GM21528 (cell line): ENCODE measurements around the gene TAS1R3.

Experiments used
- ATAC-seq: cut with Tn5 transposase; IDR thresholded peaks from one replicate; pipeline ENCODE4 v1.9.1; 2021; ENCODE audit warnings: mild to moderate bottlenecking, moderate library complexity; ENCODE audit not compliant: unreplicated experiment, low FRiP score

Gene TAS1R3

DNA sequence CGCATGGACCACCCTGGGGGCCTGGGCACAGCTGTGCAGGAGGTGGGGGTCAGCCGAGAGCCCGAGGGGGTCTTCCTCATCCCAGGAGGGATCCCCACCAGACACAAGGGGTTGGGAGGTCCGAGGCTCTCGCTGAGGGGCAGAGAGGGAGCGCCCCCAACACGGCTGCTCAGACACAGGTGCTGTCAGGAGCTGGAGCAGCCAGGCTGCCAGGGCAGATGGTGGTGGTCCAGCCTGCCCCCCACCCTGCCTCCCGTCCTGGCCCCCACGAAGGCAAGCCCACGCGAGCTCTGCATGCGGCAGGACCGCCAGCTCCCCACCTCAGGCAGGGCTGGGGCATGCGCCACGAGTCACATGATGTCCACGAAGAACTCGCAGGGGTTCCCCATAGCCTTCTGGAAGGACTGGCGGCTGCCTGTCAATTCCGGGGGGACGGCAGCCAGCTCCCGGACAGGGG, 4.7 kb downstream of the TAS1R3 start:
- no peak for ATAC-seq

GRCh38 chr1:1336446-1336845, 5.4 kb downstream of the TAS1R3 start:
- ATAC-seq, result no peak

- no peak for ATAC-seq
Observed at GRCh38 chr1:1336931-1337792, 6.1 kb downstream of the TAS1R3 start.

- no peak for ATAC-seq
Observed at GRCh38 chr1:1337793-1338147, 6.7 kb downstream of the TAS1R3 start.

- no peak for ATAC-seq
Observed at GRCh38 chr1:1338278-1338677, 7.2 kb downstream of the TAS1R3 start.

DNA sequence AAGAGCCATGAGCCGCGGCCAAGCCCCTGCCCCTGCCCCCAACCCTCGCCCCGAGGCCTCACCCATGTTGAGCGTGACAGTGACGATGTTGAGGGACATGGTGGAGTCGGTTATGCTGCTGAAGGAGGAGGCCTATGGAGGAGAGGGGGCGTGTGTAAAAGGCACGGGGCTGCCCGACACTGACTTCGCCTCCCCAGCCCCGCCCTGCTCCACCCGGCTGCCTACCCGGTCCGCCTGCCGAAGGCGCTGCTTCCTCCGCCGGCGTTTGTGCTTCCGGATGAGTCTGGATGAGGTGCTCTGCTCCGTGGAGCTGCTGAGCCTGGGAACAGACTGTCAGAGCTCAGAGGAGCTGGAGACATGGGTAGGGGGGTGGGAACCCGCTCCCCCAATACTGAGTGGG, 9.1 kb downstream of the TAS1R3 start:
- ATAC-seq, result no peak

DNA sequence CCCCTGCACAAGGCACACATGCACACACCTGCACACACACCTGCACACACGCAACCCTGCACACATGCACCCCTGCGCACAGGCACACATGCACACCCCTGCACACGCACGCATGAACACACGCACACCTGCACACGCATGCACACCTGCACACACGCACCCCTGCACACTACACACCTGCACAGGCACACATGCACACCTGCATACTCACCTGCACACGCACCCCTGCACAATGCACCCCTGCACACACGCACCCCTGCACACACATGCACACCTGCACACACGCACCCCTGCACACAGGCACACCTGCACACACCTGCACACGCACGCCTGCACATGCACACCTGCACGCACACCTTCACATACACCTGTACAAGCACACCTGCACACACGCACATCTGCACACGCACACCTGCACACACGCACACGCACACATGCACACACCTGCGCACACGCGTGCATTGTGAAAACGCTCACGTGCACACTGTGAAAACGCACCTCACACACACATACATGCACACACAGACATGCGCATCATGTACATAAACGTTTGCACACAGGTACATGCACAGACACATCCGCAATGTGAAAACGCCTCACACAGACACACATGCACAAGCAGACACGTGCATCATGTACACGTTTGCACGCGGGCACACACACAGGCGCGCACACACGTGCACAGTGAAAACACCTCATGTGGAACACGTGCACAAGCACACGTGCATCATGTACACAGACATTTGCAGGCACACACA, 9.9 kb downstream of the TAS1R3 start:
- no peak for ATAC-seq

DNA sequence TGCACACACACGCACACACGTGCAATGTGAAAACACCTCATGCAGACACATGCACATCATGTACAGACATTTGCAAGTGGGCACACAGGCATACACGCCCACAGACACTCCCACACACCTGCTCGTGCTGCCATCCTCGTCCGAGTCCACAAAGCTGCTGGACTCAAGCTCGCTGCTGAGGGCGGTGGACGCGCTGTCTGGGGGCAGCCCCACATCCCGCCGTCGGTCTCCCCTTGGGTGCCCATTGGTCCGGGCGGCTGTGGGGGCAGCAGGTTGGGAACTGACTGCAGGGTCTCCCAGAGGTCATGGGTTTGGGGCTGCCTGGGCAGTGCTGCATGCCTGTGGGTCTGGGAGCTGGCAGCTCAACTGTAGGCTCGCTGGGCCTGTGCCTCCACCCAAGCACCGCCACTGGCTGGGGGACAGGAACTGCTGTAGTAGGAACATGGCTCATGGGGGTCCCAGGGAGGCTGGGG, 10.5 kb downstream of the TAS1R3 start:
- ATAC-seq, result no peak

DNA sequence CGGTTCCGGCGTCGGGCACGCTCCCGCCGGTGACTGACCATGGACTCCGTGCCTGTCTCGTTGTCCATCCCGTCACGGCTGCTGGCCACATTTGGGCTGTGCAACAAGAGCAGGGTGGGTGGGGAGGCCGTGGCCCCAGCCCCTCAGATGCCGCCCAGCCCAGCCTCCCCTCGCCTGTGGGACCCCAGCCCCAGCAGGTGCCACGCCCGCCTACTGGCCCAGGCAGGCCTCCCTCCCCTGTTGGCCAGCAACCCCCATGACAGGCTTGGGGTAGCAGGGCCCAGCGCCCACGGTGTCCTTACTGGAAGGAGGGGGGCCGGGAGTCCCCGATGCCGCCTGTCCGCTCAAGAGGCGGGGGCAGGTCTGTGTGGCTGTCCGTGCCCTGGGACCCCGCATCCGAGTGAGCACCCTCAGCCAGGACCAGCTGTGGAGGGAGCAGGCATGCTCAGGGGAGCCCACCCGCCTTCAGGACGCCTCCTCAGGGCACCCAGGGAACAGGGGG, 11.0 kb downstream of the TAS1R3 start:
- ATAC-seq, result no peak

- no peak for ATAC-seq
Observed at GRCh38 chr1:1342584-1343115, 11.6 kb downstream of the TAS1R3 start.

DNA sequence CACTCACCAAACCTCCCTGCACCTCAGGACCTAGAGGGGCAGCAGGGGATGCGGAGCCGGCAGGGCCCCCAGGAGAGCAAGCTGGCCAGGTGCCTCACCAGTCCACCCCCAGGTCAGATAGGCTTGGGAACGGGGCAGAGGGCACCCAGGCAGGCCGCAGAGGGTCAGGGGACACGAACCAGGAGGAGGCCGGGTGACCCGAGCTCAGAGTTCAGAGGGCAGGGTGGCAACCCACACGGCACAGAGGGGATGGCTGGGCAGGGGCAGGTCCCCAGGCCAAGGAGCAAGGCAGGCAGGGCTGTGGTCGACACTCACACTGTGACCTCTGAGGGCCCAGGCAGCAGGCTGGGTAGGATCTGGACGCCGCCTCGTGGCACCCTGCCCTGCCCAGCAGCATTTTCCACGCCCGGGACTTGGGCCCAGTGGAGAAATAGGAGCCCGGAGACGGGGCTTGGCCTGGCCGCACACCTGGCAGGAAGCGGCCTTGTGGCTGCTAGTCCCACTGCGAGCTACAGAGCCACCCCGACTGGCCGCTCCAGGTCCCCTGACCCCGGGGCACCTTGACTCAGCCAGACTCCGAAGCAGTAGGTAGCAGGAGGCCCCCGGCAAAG, 12.8 kb downstream of the TAS1R3 start:
- no peak for ATAC-seq

DNA sequence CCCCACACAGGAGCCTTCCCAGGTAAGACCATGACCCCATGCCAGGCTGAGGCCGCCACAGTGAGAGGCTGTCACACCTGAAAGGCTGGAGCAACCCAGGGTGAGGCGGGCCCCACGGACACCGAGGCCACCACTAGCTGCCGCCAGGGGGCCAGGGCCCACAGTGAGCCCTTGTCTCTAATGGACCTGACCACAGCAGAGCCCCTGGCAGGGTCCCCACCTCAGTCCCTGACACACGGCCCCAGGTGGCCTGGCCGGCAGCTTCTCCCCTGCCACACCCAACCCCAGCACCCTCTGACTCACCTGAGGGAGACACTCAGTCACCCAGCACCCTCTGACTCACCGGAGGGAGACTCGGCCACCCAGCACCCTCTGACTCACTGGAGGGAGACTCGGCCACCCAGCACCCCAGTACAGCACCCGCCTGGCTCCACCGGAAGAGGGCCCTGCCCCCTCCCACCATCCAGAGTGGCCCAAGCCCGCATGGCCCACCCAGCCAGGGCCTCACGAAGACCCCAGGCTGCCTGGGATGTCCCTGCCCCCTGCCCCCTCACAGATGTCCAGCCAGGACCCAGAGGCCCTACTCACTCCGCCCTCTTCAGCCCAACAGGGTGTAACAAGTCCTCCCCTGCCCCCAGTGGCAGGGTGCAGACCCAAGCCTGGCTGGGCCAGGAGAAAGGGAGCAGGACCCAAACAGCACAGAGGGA, 13.7 kb downstream of the TAS1R3 start:
- no peak for ATAC-seq

DNA sequence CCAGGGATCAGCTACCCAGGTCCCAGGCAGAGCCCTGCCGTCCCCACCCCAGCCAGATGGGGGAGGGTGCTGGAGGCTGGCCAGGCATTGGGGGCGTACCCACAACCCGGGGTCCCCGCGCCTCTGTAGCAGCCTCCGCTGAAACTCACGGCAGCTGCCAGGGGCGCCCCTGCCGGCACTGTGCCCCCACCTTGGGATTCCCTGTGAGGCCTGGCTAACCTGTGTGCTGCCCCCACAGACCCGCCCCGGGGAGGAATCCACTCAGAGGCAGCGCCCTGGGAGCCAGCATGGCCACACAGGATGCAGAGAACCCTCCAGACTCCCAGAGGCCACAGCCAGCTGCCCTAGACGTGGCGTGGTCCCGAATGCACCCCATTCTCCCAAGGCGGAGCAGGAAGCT, 14.3 kb downstream of the TAS1R3 start:
- no peak for ATAC-seq

DNA sequence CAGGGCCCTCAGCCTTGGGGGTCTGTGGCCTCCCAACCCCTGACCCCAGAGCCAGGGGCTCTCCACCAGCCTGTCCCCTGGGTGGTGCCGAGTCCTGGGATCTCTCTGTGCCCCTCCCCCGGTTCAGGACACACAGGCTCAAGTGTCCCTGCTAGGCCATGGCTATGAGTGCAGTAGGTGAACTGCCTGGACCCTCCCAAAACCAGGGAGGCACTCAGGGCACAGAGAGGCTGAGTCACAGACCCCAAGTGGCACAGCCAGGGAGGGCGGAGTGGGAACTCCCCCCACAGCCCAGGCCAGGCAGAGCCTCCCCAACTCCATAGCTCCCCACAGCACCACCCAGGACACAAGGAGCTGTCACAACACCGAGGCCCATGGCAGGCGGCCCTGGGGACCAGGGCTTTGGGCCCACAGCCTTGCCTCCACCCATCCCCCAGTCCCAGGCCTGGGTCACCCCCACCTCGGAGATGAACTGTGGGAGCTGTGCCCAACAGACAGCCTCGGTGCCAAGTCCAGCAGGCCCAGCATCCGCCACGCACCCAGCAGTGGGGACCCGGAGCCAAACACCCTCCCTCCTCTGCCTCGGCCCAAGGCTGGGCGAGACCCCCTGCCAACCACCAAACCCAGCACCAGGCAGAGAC, 14.9 kb downstream of the TAS1R3 start:
- no peak for ATAC-seq

DNA sequence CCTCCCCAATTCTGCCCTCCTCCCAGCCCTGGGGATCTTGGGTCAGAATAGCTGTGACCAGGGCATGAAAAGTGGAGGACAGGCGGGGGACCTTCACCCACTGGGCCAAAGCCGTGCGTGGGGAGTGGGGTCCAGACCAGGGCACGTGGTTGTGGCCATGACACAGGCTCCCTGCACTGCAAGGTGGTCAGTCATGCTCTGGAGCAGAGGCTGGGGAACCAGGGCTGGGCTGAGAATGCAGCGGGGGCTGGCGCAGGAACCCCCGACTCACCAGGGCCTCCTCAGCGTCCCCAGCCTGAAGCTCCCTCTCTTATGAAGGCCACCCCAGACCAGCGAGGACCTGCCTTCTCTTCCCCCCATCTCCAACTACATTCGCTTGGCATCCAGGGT, 15.4 kb downstream of the TAS1R3 start:
- ATAC-seq, result no peak

GRCh38 chr1:1347026-1347595, 16.0 kb downstream of the TAS1R3 start:
- ATAC-seq, result no peak

DNA sequence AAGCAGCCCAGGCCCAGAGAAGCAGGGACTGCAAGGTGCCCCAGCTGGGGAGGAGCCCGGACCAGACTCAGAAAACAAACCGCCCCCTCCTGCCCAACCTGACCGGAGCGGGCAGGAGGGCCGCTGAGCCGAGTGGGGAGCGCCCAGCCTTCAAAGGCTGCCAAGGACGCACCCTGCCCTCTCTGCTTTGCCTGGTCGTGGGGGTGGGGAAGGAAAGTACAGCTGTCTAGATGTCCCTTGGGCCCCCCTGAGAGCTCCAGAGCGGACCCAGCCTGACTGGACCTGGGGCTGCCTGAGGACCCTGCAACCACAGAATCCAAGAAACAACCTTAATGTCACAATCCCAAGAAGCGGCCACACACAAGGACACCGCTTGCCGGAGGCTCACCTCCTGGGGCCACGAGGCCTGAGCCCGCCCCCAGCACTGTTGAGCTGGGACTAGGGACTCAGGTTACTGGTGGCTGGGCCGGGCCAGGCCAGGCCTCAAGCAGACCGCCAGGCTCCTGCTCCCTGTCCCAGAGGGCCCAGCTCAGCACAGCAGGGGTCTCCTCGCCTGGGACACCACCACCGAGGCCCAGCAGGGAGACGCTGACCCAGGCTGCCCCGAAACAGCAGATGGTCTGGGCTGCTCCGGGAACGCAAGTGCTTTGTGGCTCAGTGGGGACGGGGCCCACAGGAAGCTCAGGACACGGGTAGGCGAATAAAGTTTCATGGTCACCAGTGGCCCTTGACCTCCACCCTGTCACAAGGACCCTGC, 16.8 kb downstream of the TAS1R3 start:
- ATAC-seq, result peak; percentile 1

DNA sequence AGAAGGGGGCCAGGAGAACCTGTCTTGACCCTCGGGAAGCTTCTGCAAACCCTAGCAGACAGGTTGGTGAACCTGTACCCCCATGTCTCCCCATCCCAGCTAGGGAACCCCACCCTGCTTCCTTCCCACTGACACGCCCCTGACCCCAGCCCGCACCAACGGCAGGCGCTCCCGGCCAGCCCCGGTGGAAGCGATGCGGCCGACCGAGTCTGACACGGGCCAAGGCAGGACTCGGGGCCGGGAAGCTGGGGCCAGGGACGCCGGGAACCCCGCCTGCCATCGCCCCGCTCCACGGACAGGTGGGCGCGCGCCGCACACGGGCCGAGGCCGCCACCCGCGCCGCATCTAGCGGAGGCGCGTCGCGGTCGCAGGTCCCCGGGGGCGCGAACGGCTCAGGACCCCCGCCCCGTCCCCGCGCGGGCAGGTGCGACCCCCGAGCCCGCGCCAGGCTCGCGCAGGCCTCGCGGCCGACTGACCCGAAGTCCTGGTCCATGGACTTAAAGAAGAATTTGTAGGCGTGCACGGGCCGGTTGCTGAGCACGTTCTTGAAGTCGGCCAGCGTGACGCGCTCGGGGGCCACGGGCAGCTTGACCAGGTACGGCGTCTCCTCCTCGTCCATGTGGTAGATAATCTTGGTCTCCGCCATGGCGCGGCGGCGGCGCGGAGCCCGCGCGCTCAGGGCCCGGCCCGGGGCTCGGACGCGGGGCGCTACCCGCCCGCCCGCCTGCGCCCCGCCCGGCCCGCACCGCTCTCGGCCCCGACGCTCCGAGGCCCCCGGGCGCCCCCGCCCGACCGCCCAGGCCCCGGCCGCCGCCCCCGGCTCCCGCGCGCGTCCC, 17.6 kb downstream of the TAS1R3 start:
- peak; percentile 35 for ATAC-seq
